ENCODE measurements around the gene OR51V1. TPM values are rescaled to one million over a fixed set of nuclear protein-coding genes. Genes with fewer than 3 reads are reported as not detected.

The OR51V1 gene
- total and polyA plus RNA-seq, 2 of the 4 experiments (the other 2 are of a cell fraction), result not detected

- H4K8ac ChIP-seq (ENCODE audit: low read depth in 2 of 2, low read length in 2 of 2), result peak overlapping the region in 1 of 2 experiments; percentile 66; a peak in 1 of 4 replicates
- ATAC-seq (ENCODE audit: low read depth) (no peak), DNase-seq (no peak)
- H3K4me2 ChIP-seq (ENCODE audit: low read depth, low read length), result no peak overlapping the region
- peaks cover 2% of the 10 kb centered on the region; the same call in 1 of the 2 replicates for H3K4me1 ChIP-seq (ENCODE audit: control insufficient read depth, insufficient read depth, low read length)
- H4K91ac ChIP-seq (ENCODE audit: insufficient read depth, low read depth, low read length), result peak overlapping the region; percentile 63
- 88% methylated on average over 1 of the region's 7 CpGs; no CpG with 5 or more reads in 1 of the 2 experiments for WGBS, 2 experiments (ENCODE audit: extremely low coverage in 2 of 2, insufficient read length in 1 of 2)
- no peak overlapping the region for H3K56ac ChIP-seq (ENCODE audit: extremely low read depth, insufficient read depth, low read length)
- H2BK120ac ChIP-seq (ENCODE audit: low read depth, low read length), result peak overlapping the region; percentile 52
- H3K27ac ChIP-seq (ENCODE audit: insufficient read depth, low read length), result no peak overlapping the region
- peak overlapping the region; percentile 35; the same call in 1 of the 2 replicates for H3K4ac ChIP-seq (ENCODE audit: low read depth, low read length)
- H3K23ac ChIP-seq (ENCODE audit: low read depth, low read length), result no peak overlapping the region
- TF ChIP-seq MXI1 (IDR thresholded peaks at IDR 0.05; ENCODE audit: borderline replicate concordance, low read depth, low read length), result no peak
- no peak for TF ChIP-seq BHLHE40 (IDR thresholded peaks at IDR 0.05; ENCODE audit: low read depth, low read length)
- TF ChIP-seq CHD1 (IDR thresholded peaks at IDR 0.05; ENCODE audit: low read depth, low read length), result no peak
- no peak for TF ChIP-seq CEBPB (IDR thresholded peaks at IDR 0.05; ENCODE audit: low read depth, low read length)
- TF ChIP-seq NFE2L2 (IDR thresholded peaks at IDR 0.05; ENCODE audit: low read depth, low read length), result no peak
- TF ChIP-seq RCOR1 (IDR thresholded peaks at IDR 0.05; ENCODE audit: insufficient replicate concordance, low read length), result no peak
- no peak for TF ChIP-seq MAZ (IDR thresholded peaks at IDR 0.05; ENCODE audit: borderline replicate concordance, low read depth, low read length)
- TF ChIP-seq RFX5 (IDR thresholded peaks at IDR 0.05; ENCODE audit: low read depth, low read length), result no peak
- no peak for TF ChIP-seq ELK1 (IDR thresholded peaks at IDR 0.05; ENCODE audit: borderline replicate concordance, low read depth, low read length)
- no peak for TF ChIP-seq SMC3 (IDR thresholded peaks at IDR 0.05; ENCODE audit: low read depth, low read length)
- no peak for TF ChIP-seq FOS (IDR thresholded peaks at IDR 0.05; ENCODE audit: low read depth, low read length)
- TF ChIP-seq POLR2A (IDR thresholded peaks at IDR 0.05; ENCODE audit: low read depth, low read length), result no peak
- no peak for TF ChIP-seq CTCF (conservative IDR thresholded peaks at IDR 0.05; ENCODE audit: low read depth, low read length)
- no peak for TF ChIP-seq RAD21 (IDR thresholded peaks at IDR 0.05; ENCODE audit: low read length)
- TF ChIP-seq MAFK (IDR thresholded peaks at IDR 0.05; ENCODE audit: low read depth, low read length), result no peak
- TF ChIP-seq, protein P1, sequence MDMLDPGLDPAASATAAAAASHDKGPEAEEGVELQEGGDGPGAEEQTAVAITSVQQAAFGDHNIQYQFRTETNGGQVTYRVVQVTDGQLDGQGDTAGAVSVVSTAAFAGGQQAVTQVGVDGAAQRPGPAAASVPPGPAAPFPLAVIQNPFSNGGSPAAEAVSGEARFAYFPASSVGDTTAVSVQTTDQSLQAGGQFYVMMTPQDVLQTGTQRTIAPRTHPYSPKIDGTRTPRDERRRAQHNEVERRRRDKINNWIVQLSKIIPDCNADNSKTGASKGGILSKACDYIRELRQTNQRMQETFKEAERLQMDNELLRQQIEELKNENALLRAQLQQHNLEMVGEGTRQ (IDR thresholded peaks at IDR 0.05; ENCODE audit: low read depth, low read length), result no peak
- peak overlapping the region; percentile 97; the same call in 2 of the 3 replicates for H2BK15ac ChIP-seq (ENCODE audit: low read depth, low read length)
- no peaks in the 10 kb centered on the region for H4K20me1 ChIP-seq (ENCODE audit: insufficient read depth, low read length)
- no peak overlapping the region for H3K4me3 ChIP-seq (ENCODE audit: insufficient read depth, low read depth, low read length)
- ChIA-PET CTCF (no interaction called here), POLR2A (ENCODE audit: unreplicated experiment) (no interaction called here)
- no peaks in the 10 kb centered on the region for H3K9me3 ChIP-seq (ENCODE audit: control insufficient read depth, insufficient read depth, low read length)
- peak overlapping the region; percentile 1; the same call in 1 of the 2 replicates for H3K18ac ChIP-seq (ENCODE audit: low read depth, low read length)
- no peak overlapping the region for H2BK5ac ChIP-seq (ENCODE audit: low read depth, low read length, poor library complexity, severe bottlenecking)
- H3K9ac ChIP-seq (ENCODE audit: low read depth, low read length), result no peak overlapping the region
- BruUV-seq (replicated peaks), result no TSS peak
- 0 out of 2 replicates have a peak, but pooled peaks cover 1% of the 10 kb centered on the region for H3K36me3 ChIP-seq (ENCODE audit: control insufficient read depth, insufficient read depth, low read length)
- peak overlapping the region; percentile 1; the same call in 1 of the 2 replicates for H4K5ac ChIP-seq (ENCODE audit: low read depth, low read length)
- no peaks in the 10 kb centered on the region for H3K27me3 ChIP-seq (ENCODE audit: control insufficient read depth, insufficient read depth, low read length)
- H3K14ac ChIP-seq (replicated peaks; ENCODE audit: low read depth, low read length), result no peak overlapping the region
- H3K79me1 ChIP-seq (ENCODE audit: low read depth in 1 of 2, low read length in 2 of 2), result 0 out of 4 replicates have a peak, but pooled peaks cover 0 to 3% of the 10 kb centered on the region in 2 experiments
- dilution Hi-C loops (cut with HindIII; ENCODE audit: low sequenced_read_pairs, unreplicated experiment) (no loop called here), in situ Hi-C loops (cut with MboI; ENCODE audit: low sequenced_read_pairs) (no loop called here), intact Hi-C loops (cut with micrococcal nuclease) (no loop called here)
- no peaks in the 10 kb centered on the region for H3K9me1 ChIP-seq (ENCODE audit: insufficient read depth, low read length)
- H2AK5ac ChIP-seq (ENCODE audit: low read depth, low read length), result no peak overlapping the region; the same call in 1 of the 2 replicates
- H2AFZ ChIP-seq (replicated peaks; ENCODE audit: low read length, poor library complexity), result peak overlapping the region; percentile 61
- H2AK9ac ChIP-seq (replicated peaks; ENCODE audit: low read depth, low read length, poor library complexity), result peak overlapping the region; percentile 42
- peak overlapping the region; percentile 66; the same call in 1 of the 2 replicates for H2BK20ac ChIP-seq (ENCODE audit: low read depth, low read length)
Observed at GRCh38 chr11:5210376-5210885, 9.9 kb upstream of the OR51V1 start.

Measured in IMR-90 (cell line).